CD4-positive, alpha-beta memory T cell (primary cell): ENCODE measurements around the gene PUS1. TPM values are rescaled to one million over a fixed set of nuclear protein-coding genes. Genes with fewer than 3 reads are reported as not detected.
A peak's percentile ranks its signal among the peaks of the same experiment; 100 is the strongest.

ENCODE experiments used
- CTCF ChIA-PET: fragments of 350-600 bp; sonication (Branson Sonifier 250); formaldehyde crosslinking; loops from one replicate; lab custom pipeline; 2021; ENCODE audit warnings: inconsistent platforms; ENCODE audit not compliant: partially characterized antibody; lab: Charles Lee
- POLR2A ChIA-PET: fragments of 350-600 bp; sonication (Branson Sonifier 250); formaldehyde crosslinking; loops from one replicate; lab custom pipeline; 2021; ENCODE audit not compliant: partially characterized antibody; lab: Charles Lee
- DNase-seq, 5 donors: peaks; one replicate each; pipeline versions ENCODE4 v3.0.0 to v3.0.0-alpha.2; 2020 to 2022; ENCODE audit warnings: mixed read lengths in 1 of 5
- H3K27ac ChIP-seq: one replicate; pipeline ENCODE4 v1.7.0; 2013; ENCODE audit warnings: low read depth, low read length
- H3K27me3 ChIP-seq: 2 replicates; pipeline ENCODE4 v1.7.0; 2013; ENCODE audit warnings: mild to moderate bottlenecking, low read length, moderate library complexity; ENCODE audit not compliant: insufficient read depth
- H3K36me3 ChIP-seq: 2 replicates; pipeline ENCODE4 v1.7.0; 2013; ENCODE audit warnings: mild to moderate bottlenecking, low read length, moderate library complexity; ENCODE audit not compliant: insufficient read depth
- H3K4me1 ChIP-seq: 2 replicates; pipeline ENCODE4 v1.7.0; 2013; ENCODE audit warnings: mild to moderate bottlenecking, low read length, moderate library complexity; ENCODE audit not compliant: insufficient read depth
- H3K4me3 ChIP-seq, 2 donors: one replicate each; pipeline ENCODE4 v1.7.0; 2013; ENCODE audit warnings: low read length in 2 of 2, mild to moderate bottlenecking in 1 of 2
- H3K9me3 ChIP-seq, 2 donors: one replicate each; pipeline ENCODE4 v1.7.0; 2013; ENCODE audit warnings: low read length in 2 of 2, control low read depth in 1 of 2; ENCODE audit not compliant: control insufficient read depth in 1 of 2
- H3K27ac Mint-ChIP-seq, 7 donors: one replicate each; pipeline ENCODE4 v1.8.0; 2020 to 2021; ENCODE audit warnings: mixed read lengths in 7 of 7, mild to moderate bottlenecking in 6 of 7, inconsistent platforms in 3 of 7, moderate library complexity in 3 of 7
- H3K27me3 Mint-ChIP-seq, 2 donors: one replicate each; pipeline ENCODE4 v1.8.0; 2020 to 2021; ENCODE audit warnings: mixed read lengths in 2 of 2
- H3K36me3 Mint-ChIP-seq, 2 donors: one replicate each; pipeline ENCODE4 v1.8.0; 2020 to 2021; ENCODE audit warnings: mixed read lengths in 2 of 2, inconsistent platforms in 1 of 2, mild to moderate bottlenecking in 1 of 2
- H3K4me1 Mint-ChIP-seq, 4 donors: one replicate each; pipeline ENCODE4 v1.8.0; 2020 to 2021; ENCODE audit warnings: mixed read lengths in 4 of 4, mild to moderate bottlenecking in 1 of 4
- H3K4me3 Mint-ChIP-seq, 8 donors: one replicate each; pipeline ENCODE4 v1.8.0; 2020 to 2021; ENCODE audit warnings: mixed read lengths in 8 of 8, mild to moderate bottlenecking in 7 of 8, moderate library complexity in 6 of 8, inconsistent platforms in 3 of 8
- H3K9me3 Mint-ChIP-seq, 8 donors: one replicate each; pipeline ENCODE4 v1.8.0; 2020 to 2021; ENCODE audit warnings: mixed read lengths in 8 of 8, mild to moderate bottlenecking in 5 of 8, inconsistent platforms in 3 of 8, moderate library complexity in 1 of 8
- intact Hi-C: fragments of 100-400 bp; cut with micrococcal nuclease; formaldehyde crosslinking; loops from one replicate; pipeline ENCODE4 v1.15.1; 2023
- polyA plus RNA-seq, 2 donors: library from polyadenylated mRNA; unstranded; fragments of 300-500 nt; fragmentation: Illumina TruSeq; gene quantifications; one replicate each; pipeline ENCODE4 v1.2.3, GENCODE V29; 2021
- total RNA-seq, 2 experiments: library from RNA; stranded (reverse); gene quantifications; one replicate each; pipeline ENCODE4 v1.2.3, GENCODE V29; 2021

Gene PUS1
- total and polyA plus RNA-seq, 4 experiments from 2014 or later: 12.0 to 48.1 (median 34.9) TPM

DNA sequence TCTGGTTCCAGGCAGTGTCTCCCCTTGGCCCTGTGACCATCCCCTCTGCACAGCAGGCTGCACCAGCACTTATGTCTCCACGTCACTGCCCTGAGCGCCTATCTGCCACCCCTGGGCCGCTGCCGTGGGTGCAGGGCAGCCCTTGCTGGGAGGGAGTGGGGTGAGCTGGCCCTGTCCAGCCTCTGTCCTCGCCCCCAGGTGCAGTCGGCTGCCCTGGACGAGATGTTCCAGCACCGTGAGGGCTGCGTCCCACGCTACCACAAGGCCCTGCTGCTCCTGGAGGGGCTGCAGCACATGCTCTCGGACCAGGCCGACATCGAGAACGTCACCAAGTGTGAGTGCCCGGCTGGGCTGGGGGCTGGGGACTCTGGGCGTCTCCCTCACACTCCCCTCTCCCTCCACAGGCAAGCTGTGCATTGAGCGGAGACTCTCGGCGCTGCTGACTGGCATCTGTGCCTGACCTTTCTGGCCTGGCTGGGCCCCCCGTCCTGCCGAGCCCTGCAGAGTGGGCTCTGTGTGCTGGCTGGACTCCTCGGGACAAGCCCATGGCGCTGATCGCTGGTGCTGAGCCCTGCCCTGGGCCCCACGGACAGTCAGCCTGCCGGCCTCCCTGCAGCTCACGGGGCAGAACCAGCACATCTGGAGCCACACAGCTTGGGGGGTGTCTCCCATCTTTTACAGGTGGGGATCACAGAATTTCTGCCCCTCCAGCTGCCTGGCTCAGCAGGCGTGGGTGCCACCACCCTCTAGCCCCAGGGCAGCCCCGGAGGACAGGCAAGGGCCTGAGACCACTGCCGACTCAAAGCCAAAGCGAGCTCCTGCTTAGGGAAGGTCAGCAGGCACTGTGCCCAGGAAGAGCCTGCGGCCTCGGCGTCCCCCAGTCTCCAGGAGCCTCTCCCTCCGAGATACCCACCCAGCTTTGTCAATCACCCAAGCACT, 7.9 kb upstream of the PUS1 start:
- H3K27me3 ChIP-seq: no peaks in the 10 kb centered on the region
- H3K4me3 Mint-ChIP-seq: no peak overlapping the region
- no peak for DNase-seq
- peaks cover 4 to 8% (median 6%) of the 10 kb centered on the region in 4 donors for H3K4me1 Mint-ChIP-seq
- CTCF ChIA-PET: no interaction called here
- no peak overlapping the region for H3K27ac Mint-ChIP-seq
- peaks cover 3 to 8% of the 10 kb centered on the region in 2 donors for H3K36me3 Mint-ChIP-seq
- H3K9me3 ChIP-seq: no peaks in the 10 kb centered on the region
- H3K9me3 Mint-ChIP-seq: peaks cover 0 to 2% (median 0%) of the 10 kb centered on the region in 8 donors
- no peaks in the 10 kb centered on the region for H3K27me3 Mint-ChIP-seq
- H3K27ac ChIP-seq: no peak overlapping the region
- intact Hi-C loops: loop anchor here (10.0 kb wide), 1 partner anchor 224 kb away; the partner anchor contains the start of genes DDX51 and NOC4L
- POLR2A ChIA-PET: no interaction called here
- H3K4me1 ChIP-seq: no peaks in the 10 kb centered on the region
- no peak overlapping the region for H3K4me3 ChIP-seq
- no peaks in the 10 kb centered on the region for H3K36me3 ChIP-seq

DNA sequence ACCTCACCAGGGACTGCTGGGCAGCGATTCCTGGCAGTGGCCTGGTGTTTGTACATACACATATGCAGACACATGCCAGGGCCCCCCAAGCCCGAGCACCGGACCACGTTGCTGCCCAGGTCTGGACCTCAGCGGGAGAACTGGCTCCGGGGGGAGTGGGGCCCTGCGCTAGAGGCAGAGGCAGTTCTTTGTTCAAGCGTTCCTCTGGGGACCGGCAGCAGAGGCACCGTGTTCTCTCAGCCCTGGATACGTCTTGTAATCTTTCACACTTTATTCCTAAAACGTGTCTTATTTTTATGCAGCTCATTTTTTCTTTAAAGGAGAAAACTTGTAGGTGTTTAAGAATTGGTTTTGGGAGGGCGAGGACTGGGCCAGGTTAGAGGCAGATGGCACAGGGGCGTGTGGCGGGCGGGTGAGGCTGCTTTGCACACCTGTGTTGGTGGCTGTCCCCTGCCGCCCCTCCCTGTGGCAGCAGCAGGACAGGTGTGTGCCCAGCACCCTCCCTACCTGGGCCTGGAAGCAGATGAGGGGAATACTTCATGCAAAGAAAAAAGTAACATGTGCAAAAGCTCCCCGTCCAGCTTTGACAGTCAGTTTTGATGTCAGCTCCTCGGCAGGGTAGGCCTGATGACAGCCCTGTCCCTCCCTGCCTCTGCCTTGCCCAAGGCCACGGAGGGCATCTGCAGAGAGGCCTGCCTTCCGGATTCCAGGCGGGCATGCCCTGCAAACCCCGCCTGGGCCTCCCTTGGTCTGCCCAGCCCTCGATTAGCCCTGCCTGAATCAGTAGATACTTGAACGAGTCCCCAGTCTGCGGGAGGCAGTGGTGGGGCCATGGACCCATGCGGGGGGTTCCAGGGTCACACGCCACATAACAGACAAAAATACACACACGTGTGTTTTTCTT, 7.0 kb upstream of the PUS1 start:
- peaks cover 3 to 8% of the 10 kb centered on the region in 2 donors for H3K36me3 Mint-ChIP-seq
- Histone ChIP-seq H3K9me3 (no peaks in the 10 kb centered on the region), H3K4me3 (no peak overlapping the region), H3K27ac (no peak overlapping the region), H3K27me3 (no peaks in the 10 kb centered on the region), H3K4me1 (no peaks in the 10 kb centered on the region), H3K36me3 (no peaks in the 10 kb centered on the region)
- no peaks in the 10 kb centered on the region for H3K27me3 Mint-ChIP-seq
- no peak overlapping the region for H3K4me3 Mint-ChIP-seq
- no peak for DNase-seq
- ChIA-PET CTCF (no interaction called here), POLR2A (no interaction called here)
- H3K4me1 Mint-ChIP-seq: peaks cover 4 to 8% (median 6%) of the 10 kb centered on the region in 4 donors
- intact Hi-C loops: loop anchor here (10.0 kb wide), 1 partner anchor 223 kb away; the partner anchor contains the start of genes DDX51 and NOC4L
- H3K27ac Mint-ChIP-seq: peak overlapping the region in 2 of 7 donors; percentile 21 to 54
- peaks cover 0 to 2% (median 0%) of the 10 kb centered on the region in 8 donors for H3K9me3 Mint-ChIP-seq

DNA sequence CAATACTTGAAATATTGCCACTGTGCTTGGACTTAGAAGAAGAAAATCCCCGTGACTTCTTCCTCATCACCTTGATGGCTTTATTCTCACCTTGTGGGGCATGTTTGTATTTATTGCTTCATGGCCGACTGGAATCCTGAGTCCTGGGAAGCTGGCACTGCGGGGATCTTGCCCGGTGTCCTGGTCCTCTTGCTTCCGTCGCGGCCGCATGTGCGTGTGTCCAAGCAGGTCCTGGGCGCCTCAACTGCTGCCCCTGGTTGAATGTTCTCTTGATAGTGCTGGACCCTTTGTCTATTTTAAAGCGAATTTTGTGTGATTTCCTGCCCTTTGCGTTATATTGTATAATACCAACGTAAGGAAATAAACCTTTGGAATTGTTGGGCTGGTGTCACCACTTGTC, 6.3 kb upstream of the PUS1 start:
- Mint-ChIP-seq H3K27ac (peak overlapping the region in 1 of 7 donors; percentile 21), H3K27me3 (no peaks in the 10 kb centered on the region), H3K36me3 (peaks cover 3 to 8% of the 10 kb centered on the region in 2 donors), H3K4me1 (peaks cover 7 to 8% (median 7%) of the 10 kb centered on the region in 4 donors), H3K9me3 (peaks cover 0 to 2% (median 0%) of the 10 kb centered on the region in 8 donors), H3K4me3 (no peak overlapping the region)
- Histone ChIP-seq H3K4me3 (no peak overlapping the region), H3K36me3 (no peaks in the 10 kb centered on the region), H3K9me3 (no peaks in the 10 kb centered on the region), H3K4me1 (peaks cover under 1% of the 10 kb centered on the region), H3K27me3 (no peaks in the 10 kb centered on the region), H3K27ac (no peak overlapping the region)
- DNase-seq: no peak
- CTCF ChIA-PET: no interaction called here
- POLR2A ChIA-PET: no interaction called here
- intact Hi-C loops: loop anchor here (10.0 kb wide), 1 partner anchor 222 kb away; the partner anchor contains the start of genes DDX51 and NOC4L

DNA sequence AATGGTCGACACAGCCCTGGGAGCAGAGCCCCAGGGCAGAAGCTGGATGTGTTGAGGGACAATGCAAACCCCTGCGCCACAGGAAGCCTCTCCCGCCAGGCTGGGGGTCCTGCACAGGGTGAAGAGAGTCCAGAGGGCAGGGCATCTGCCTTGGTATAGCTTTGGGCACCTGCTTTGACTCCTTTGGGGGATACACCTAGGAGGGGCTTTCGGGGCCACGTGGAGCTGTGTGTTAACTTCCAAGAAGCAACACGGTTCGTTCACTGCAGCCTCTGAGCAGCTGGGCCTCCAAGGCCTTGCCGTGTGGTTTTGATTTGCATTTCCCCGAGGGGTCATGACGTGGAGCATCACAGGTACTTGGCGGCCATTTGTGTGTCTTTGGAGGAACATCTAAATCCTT, 5.8 kb upstream of the PUS1 start:
- Mint-ChIP-seq H3K36me3 (peaks cover 3 to 8% of the 10 kb centered on the region in 2 donors), H3K4me3 (no peak overlapping the region), H3K27ac (no peak overlapping the region), H3K27me3 (no peaks in the 10 kb centered on the region), H3K4me1 (peaks cover 9 to 13% (median 11%) of the 10 kb centered on the region in 4 donors), H3K9me3 (peaks cover 0 to 2% (median 0%) of the 10 kb centered on the region in 8 donors)
- Histone ChIP-seq H3K27ac (no peak overlapping the region), H3K36me3 (no peaks in the 10 kb centered on the region), H3K9me3 (no peaks in the 10 kb centered on the region), H3K4me1 (peaks cover 5% of the 10 kb centered on the region), H3K4me3 (no peak overlapping the region), H3K27me3 (no peaks in the 10 kb centered on the region)
- POLR2A ChIA-PET: no interaction called here
- intact Hi-C loops: loop anchor here (10.0 kb wide), 1 partner anchor 222 kb away; the partner anchor contains the start of genes DDX51 and NOC4L
- DNase-seq: no peak
- CTCF ChIA-PET: no interaction called here

DNA sequence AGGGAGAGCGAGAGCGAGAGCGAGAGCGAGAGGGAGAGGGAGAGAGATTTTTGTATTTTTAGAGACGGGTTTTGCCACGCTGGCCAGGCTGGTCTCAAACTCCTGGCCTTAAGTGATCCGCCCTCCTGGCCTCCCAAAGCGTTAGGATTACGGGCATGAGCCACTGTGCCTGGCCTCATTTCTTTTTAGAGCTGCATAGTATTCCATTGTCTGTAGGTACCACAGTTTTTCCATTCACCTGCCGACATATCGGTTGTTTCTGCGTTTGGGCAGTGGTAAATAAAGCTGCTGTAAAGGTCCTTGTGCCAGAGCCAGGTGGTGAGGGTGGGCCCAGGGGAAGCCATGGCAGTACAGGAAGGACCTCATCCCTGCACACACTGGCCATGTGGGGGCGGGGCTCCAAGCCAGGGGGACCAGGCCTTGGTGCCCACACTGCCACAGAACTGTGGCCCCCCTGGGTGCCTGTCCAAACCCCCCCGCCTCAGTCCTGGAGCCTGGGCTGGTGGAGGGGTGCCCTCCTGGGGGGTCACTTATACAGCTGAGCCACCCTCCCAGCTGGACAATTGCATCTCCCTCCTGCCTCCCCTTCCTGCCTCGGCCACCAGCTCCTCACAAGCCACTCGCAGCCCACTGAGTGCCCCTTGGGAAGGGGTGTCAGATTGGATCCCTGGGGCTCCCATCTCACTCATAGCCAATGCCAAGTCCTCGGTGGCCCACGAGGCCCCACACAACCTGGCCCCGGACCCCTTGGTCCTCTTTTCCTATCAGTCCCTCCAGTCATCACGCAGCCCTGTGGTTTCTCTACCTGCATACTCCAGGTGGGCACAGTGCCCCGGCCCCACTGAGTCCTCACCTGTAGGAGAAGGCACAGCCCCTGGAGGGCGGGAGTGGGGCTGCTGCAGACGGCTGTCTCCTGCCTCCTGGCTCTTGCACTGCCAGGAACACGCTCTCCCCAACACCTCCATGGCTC, 1.7 kb upstream of the PUS1 start:
- Histone ChIP-seq H3K4me3 (no peak overlapping the region), H3K27ac (no peak overlapping the region), H3K36me3 (peaks cover 7% of the 10 kb centered on the region), H3K4me1 (peaks cover 16% of the 10 kb centered on the region), H3K27me3 (no peaks in the 10 kb centered on the region), H3K9me3 (no peaks in the 10 kb centered on the region)
- H3K9me3 Mint-ChIP-seq: peaks cover 0 to under 1% (median 0%) of the 10 kb centered on the region in 8 donors
- no peak for DNase-seq
- peak overlapping the region; percentile 80 to 96 (median 89) for H3K4me3 Mint-ChIP-seq
- H3K36me3 Mint-ChIP-seq: peaks cover 4 to 12% of the 10 kb centered on the region in 2 donors
- ChIA-PET POLR2A (interaction anchor here (0.6 to 3.7 kb wide), 4 partner anchors 23 to 216 kb away, joined by 3 to 38 read pairs (median 16); partner anchors contain the start of genes EP400 and SFSWAP), CTCF (interaction anchor here (0.7 to 1.4 kb wide), 3 partner anchors 65 to 229 kb away, joined by 3 read pairs; no protein-coding TSS in a partner anchor)
- H3K4me1 Mint-ChIP-seq: peaks cover 12 to 30% (median 21%) of the 10 kb centered on the region in 4 donors
- peak overlapping the region in 6 of 7 donors; percentile 12 to 93 (median 50) for H3K27ac Mint-ChIP-seq
- no peaks in the 10 kb centered on the region for H3K27me3 Mint-ChIP-seq
- intact Hi-C loops: loop anchor here (10.0 kb wide), 1 partner anchor 217 kb away; the partner anchor contains the start of genes DDX51 and NOC4L
